WERI-Rb-1 (cell line): ENCODE measurements around the gene USP24.
A peak's percentile ranks its signal among the peaks of the same experiment; 100 is the strongest.

Experiments used
- DNase-seq: peaks from one replicate; pipeline ENCODE4 v3.0.0-alpha.2; 2020
- H3K27ac ChIP-seq: fragments of 250-450 bp; sonication (Bioruptor Pico); 2 replicates; pipeline ENCODE4 v1.5.1; 2020; ENCODE audit warnings: mild to moderate bottlenecking, moderate library complexity
- H3K27me3 ChIP-seq: fragments of 250-450 bp; sonication (Bioruptor Pico); 2 replicates; pipeline ENCODE4 v1.5.1; 2021; ENCODE audit warnings: mild to moderate bottlenecking, low read depth, moderate library complexity; ENCODE audit not compliant: insufficient read depth, severe bottlenecking
- H3K36me3 ChIP-seq: fragments of 250-450 bp; sonication (Bioruptor Pico); 2 replicates; pipeline ENCODE4 v1.5.1; 2020; ENCODE audit warnings: mild to moderate bottlenecking, moderate library complexity
- H3K4me3 ChIP-seq: 2 replicates; pipeline ENCODE4 v1.5.1; 2011; ENCODE audit warnings: low read depth, mild to moderate bottlenecking, control low read depth, low read length
- H3K9me3 ChIP-seq: fragments of 250-450 bp; sonication (Bioruptor Pico); 2 replicates; pipeline ENCODE4 v1.5.1; 2021; ENCODE audit warnings: mild to moderate bottlenecking, moderate library complexity; ENCODE audit not compliant: severe bottlenecking
- CTCF ChIP-seq: IDR thresholded peaks from 2 replicates; pipeline ENCODE4 v1.5.1; 2011; ENCODE audit warnings: low read depth, mild to moderate bottlenecking, control low read depth, inconsistent platforms, low read length

The USP24 gene

GRCh38 chr1:55224729-55225128, 9.6 kb upstream of the USP24 start:
- DNase-seq = no peak
- Histone ChIP-seq H3K27me3 (no peaks in the 10 kb centered on the region), H3K27ac (no peak overlapping the region), H3K36me3 (no peaks in the 10 kb centered on the region), H3K9me3 (peaks cover 2% of the 10 kb centered on the region), H3K4me3 (no peak overlapping the region)
- no peak for TF ChIP-seq CTCF

- Histone ChIP-seq H3K4me3 (no peak overlapping the region), H3K9me3 (no peaks in the 10 kb centered on the region), H3K27ac (no peak overlapping the region), H3K36me3 (no peaks in the 10 kb centered on the region), H3K27me3 (no peaks in the 10 kb centered on the region)
- TF ChIP-seq CTCF = no peak
- no peak for DNase-seq
These were observed 7.0 kb upstream of the USP24 start for GRCh38 chr1:55222152-55222551.

DNA sequence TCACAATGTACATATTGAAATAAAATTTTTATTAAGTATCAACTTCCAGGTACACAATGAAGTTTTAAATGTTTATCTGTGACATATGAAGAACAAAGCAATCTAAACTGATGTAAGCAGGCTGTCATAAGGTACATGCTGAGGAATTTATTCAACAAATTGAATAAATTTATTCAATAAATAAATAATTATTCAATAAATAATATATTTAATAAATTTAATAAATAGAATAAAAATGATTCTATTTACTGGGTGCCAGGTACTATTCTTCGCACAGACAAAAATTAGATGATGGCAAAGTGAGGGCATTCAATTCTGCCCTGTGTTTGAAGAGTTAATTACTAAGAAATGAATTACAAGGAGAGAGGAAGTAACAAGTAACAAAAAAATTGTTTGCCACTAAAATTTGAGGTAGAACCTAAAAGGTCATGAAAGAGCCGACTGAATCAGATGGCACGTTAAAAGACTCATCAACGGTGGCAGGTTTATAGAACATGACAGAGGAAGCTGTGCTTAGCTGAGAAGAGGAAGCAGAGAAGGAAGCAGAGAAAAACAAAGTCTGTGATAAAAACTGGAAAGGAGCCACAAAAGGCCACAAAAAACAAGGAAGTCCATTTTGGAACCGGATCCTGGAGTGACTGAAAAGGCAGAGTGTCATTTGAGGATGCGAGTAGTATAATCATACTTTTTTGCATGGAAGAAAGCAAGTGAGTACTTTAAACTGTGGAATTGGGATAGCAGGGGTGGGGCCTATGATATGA, 2.2 kb upstream of the USP24 start:
- Histone ChIP-seq H3K36me3 (peaks cover 5% of the 10 kb centered on the region), H3K27ac (no peak overlapping the region), H3K4me3 (no peak overlapping the region), H3K9me3 (no peaks in the 10 kb centered on the region), H3K27me3 (no peaks in the 10 kb centered on the region)
- no peak for DNase-seq
- no peak for TF ChIP-seq CTCF

DNA sequence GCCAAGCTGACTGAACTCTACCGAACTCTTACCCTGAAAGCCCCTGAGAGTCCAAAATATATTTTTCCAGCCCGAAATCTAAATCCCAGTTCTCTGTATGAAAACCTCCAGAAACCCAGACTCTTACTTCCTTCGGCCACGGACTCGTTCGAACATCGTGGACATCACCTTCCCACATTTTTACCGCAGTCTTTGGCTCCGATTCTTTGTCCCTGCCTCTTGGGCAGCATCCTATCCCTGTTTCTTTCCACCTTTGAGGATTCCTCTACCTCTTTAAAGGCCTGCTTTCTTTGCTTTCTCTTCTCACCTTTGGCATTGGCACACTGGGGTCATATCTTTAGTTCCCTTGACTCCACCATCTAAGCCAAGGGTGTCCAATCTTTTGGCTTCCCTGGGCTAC, 932 bp upstream of the USP24 start:
- Histone ChIP-seq H3K27ac (peak overlapping the region; percentile 94), H3K36me3 (peaks cover 8% of the 10 kb centered on the region)
- DNase-seq = no peak

DNA sequence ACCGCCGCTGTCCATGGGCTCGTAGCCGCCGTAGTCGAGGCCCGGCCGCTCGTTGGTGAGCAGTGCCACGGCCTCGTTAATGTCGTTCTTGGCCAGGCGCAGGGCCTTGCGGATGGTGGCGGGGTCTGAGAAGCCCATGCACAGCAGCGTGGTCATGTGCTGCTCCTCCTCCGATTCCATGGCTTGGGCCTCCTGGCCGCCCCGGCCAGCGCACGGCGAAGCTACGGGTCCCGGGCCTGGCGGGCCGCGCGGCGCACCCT, 300 bp downstream of the USP24 start:
- Histone ChIP-seq H3K4me3 (peak overlapping the region; percentile 91), H3K36me3 (peaks cover 8% of the 10 kb centered on the region)
- DNase-seq = peak; percentile 49

More for the DNA sequence above, 932 bp upstream of the USP24 start:
- H3K27me3 ChIP-seq = no peaks in the 10 kb centered on the region
- peak overlapping the region; percentile 91 for H3K4me3 ChIP-seq
- no peak for TF ChIP-seq CTCF
- no peaks in the 10 kb centered on the region for H3K9me3 ChIP-seq

More for the DNA sequence above, 300 bp downstream of the USP24 start:
- Histone ChIP-seq H3K27ac (peak overlapping the region; percentile 94), H3K9me3 (no peaks in the 10 kb centered on the region), H3K27me3 (no peaks in the 10 kb centered on the region)
- TF ChIP-seq CTCF = no peak
